DMS 273 (cell line): ENCODE measurements around the gene TTR.

Experiments
- DNase-seq: peaks from one replicate; lab custom pipeline; 2025; ENCODE audit not compliant: unreplicated experiment; lab: John Stamatoyannopoulos, UW

Gene TTR

GRCh38 chr18:31591628-31592027 is at the start of gene TTR:
Gene TTR (plus strand): TSS chr18:31591877. CDS start chr18:31591903, 26 bp downstream.
- no peak for DNase-seq

DNA sequence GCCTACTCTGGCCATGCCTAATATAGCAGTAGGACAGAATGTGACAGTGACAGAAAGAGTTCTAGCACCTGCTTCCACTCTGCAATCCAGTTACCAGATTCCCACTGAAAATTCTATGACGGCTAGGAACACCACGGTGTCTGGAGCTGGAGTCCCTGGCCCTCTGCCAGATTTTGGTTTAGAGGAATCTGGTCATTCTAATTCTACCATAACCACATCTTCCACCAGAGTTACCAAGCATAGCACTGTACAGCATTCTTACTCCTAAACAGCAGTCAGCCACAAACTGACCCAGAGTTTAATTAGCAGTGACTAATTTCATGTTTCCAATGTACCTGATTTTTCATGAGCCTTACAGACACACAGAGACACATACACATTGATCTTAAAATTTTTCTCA is 45.2 kb upstream of the TTR start:
- DNase-seq, result no peak

DNA sequence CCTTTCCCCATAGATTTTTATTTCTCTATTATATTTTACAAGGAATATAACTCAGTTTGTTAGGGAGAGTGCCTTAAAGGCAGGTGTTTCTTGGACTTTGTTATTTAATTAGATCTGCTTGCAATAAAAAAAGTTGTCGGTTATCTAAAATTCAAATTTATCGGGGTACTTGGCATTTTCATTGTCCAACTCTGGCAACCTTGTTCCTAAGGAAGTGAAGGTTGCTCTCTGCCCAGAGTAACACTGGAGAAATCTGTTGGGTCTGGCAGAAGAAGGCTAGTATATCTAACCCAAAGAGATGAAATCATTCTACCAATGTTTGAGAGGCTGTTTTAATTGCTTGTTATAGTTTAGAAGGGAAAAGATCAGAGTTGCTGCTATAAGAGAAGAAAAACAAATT is 42.8 kb upstream of the TTR start:
- DNase-seq, result no peak

DNA sequence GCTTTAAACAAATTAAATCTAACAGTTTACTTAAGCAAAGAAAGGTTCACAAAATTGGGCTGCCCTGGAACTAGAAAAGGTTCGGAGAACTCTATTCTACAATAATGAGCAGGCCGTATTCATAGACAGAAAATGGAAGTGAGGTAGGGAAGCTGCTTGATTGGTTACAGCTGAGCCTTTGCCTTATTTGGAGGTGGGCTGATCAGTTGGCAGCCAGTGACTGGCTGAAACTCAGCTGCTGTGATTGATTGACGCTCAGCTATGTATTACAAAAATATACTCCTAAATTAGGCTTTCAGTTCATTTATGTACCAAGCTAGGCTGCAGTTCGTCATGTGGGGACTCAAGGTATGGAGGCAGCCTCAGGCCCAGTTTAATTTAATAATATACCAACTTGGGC is 42.3 kb upstream of the TTR start:
- DNase-seq, result no peak

DNA sequence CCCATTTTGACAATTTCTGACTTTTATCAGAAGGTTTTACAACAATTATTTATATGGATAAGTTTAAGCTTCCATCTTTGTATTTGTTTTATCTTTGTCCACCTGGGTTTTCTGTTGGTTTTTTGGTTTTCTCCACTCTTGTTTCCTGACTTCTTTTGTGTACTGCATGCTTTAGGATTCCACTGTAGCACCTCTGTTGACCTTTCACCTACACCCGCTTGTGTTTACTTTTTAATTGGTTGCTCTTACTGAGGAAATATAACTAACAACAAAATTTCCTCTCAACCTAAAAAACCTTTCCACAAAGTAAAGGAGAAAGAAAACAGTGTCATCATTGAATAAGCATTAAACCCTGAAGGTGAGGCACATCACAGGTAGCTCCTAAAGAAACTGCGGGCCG is 39.8 kb upstream of the TTR start:
- DNase-seq, result no peak

DNA sequence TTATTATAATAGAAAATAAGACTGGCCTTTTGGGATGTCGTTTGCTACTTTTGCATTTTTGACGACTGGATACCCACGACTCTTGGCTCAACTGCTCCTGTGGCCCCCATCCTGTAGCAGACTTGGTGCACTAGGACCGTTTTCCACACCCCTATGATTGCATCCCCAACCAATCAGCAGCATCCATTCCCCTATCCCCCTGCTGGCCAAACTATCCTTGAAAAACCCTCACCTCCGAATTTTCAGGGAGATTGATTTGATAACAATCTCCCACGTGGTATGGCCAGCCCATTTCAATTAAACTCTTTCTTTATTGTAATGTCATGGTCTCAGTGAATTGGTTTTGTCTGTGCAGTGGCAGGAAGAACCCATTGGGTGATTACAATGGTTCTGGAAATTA is 37.9 kb upstream of the TTR start:
- peak; percentile 47 for DNase-seq

- DNase-seq, result no peak
Measured at GRCh38 chr18:31554776-31555175, 36.9 kb upstream of the TTR start.

DNA sequence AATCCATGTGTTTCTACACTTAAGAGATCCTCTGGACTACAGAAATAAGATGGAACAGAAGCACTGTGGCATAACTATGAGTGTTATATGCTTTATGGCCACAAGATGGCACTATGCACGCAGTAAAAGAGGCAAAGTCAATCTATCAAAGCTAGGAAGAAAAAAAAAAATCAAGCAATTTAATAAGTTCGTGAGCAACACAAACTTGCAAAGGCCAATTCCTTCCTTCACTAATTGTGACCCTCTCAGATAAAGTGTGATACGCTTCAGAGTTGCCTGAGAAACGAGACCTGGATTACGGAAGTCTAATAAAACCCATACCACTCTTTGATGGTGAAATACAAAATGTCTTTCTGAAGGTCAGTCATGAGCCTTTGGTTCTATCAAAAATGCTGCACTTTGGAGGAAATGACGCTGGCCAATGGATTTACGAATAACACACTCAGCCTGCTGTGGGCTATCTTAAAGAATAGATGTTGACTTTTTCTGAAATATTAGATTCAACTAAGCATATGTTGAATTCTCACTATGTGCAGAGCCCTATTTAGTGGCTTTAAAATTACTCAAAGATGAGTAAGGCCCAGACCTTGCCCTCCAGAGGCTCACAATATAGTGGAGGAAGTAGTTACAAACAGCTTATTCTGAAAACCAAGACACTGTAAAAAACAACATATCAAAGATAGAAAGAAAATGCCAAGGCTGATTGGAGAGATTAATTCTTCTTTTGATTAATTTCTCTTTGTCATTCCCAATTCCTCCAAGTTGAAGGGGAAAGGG is 35.5 kb upstream of the TTR start:
- peak; percentile 80 for DNase-seq

GRCh38 chr18:31557446-31557845 is 34.2 kb upstream of the TTR start:
- DNase-seq, result no peak

- DNase-seq, result no peak
Measured at GRCh38 chr18:31558567-31558966, 33.1 kb upstream of the TTR start.

DNA sequence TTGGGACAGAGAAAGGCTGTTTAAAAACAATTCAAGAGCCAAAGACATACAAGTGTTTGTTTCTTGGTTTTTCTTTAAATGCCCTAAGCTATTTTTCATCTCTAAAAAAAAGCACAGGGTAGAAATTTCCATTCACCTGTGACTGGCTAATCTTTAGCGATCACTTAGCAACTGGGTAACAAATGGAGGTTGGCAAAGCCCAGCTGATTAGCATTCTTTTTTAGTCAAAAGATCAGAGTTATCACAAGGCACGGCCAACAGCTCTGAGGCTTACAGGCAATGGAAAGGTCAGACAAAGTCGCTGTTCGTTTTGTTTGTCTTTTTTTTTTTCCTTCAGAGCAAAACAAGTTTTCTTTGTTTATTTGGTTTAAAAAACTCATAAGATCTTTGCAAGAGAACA is 29.0 kb upstream of the TTR start:
- DNase-seq, result no peak

DNA sequence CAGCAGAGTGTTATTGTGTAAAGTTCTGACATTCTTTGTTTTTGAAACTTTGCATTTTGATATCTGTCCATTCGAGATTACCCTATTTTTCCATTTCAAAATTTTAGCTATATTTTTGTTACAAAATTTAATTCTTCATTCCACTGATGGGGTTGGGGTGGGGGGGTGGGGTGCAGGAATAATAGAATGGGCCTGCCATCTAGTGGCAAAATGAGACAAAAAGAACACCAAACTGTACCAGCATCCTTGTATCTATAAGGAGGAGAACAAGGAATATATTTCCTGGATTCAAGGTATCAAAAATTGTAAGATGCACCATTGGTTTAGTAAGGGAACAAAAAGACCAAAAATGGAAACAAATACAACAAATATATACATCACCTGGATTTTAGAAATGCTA is 27.9 kb upstream of the TTR start:
- DNase-seq, result peak; percentile 20

- no peak for DNase-seq
Measured at GRCh38 chr18:31565345-31565744, 26.3 kb upstream of the TTR start.

- DNase-seq, result no peak
Measured at GRCh38 chr18:31565782-31566512, 25.7 kb upstream of the TTR start.

DNA sequence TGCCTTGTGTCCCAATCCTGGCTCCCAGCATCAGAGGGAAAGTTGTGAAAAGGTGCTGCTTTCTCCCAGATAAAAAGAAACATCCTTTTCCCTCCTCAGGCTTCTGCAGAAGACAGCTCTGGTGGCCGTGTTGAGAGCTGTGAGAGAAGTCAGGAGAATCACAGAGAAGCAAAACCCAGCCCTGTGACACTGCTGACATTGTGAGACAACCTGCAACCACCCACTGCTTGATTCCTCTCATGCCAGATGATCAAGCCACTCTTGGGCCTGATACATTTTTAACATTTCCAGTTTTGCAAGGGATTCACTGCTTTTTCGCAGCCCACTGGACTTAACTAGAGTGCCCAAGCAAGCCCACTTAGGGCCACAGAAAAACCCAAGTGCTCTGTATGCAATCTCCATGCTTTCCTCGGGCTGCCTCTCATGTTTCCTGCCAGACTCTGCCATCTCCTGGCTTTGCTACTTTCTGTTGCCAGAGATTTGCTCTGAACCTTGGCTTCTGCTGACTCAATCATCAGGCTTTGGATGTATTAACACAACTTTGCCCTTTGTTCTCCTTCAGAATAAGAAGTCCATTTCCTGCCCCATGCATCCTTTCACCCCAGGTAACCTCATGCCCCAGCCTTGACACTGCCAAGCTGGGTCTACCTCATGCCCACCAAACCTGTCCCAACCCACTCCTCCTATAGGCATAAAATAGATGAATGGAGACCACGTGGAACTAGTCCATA is 24.9 kb upstream of the TTR start:
- no peak for DNase-seq

- no peak for DNase-seq
Measured at GRCh38 chr18:31572368-31572767, 19.3 kb upstream of the TTR start.

GRCh38 chr18:31573051-31573450 is 18.6 kb upstream of the TTR start:
- no peak for DNase-seq

DNA sequence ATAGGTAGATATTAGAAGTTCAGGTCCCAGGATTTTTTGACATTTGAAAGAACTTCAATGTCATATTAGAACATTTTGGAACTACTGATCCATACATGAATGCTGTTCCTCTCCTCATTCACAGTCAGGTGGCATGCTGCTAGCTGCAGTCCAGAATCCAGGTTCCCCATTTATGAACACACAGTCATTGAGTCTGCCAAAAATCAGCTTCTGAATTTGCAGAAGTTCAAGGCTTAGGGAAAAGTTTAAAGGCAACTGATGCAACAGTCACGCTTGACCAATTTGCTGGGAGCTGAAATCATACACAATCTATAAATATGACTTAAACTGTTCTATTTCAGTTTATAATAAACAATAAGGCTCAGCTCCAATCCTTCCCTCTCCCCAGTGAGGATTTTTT is 17.3 kb upstream of the TTR start:
- no peak for DNase-seq

DNA sequence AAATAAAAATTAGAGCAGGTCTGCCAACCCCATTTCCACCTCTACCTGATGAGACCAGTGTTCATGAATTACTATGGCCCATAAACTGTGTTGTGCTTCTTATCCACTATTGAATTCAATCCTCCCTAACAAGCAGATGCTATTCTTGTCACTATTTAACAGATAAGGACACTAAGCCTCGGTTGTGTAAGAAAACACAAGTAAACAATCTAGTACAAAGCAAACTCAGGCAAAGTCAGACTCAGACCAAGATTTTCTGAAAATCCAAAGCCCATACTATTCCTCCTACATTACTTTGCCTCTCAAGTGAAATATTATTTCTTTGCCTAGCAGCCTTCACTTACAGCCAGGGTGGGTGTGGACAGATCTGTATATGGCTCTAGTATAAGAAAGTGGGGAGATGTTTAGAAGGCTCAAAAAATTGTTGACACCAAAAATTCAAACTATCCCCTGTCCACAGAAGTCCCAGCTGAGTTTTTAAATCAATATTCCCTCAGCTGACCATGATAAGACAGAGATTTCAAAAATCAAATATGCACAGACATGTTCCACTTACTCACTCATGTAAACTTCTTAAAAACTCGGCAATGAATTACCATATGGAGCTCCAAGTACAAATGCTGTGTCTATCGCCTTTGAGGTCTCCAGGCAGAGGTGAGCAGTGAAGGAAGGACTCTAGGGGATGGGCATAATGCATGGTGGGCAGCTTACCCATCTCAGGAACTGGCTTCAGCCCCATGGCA is 16.0 kb upstream of the TTR start:
- no peak for DNase-seq

- DNase-seq, result no peak
Measured at GRCh38 chr18:31576670-31577069, 15.0 kb upstream of the TTR start.

DNA sequence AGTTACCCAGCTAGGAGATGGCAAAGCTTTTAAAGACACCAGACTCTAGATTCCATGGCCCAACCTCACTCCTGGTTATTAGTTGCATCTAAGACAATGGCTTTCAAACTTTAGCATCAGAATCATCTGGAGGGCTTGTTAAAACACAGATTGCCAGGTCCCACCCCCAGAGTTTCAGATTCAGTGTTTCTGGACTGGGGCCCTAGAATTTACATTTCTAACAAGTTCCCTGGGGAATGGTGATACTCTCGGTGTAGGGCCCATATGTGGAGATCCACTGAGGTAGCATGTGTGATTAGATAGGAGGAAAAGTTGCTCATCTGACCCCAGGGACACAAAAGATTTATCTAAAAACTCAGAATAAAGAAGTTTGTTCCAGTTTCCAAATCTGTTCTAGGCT is 14.5 kb upstream of the TTR start:
- no peak for DNase-seq
